Measurements from ENCODE around the gene UBR1.
"Not testable (repeated sequence)": the region's sequence is repeated elsewhere in the genome, so short reads cannot be mapped to it uniquely, and the experiment has no call there.

Gene UBR1

GRCh38 chr15:43048935-43049334, 56.9 kb downstream of the UBR1 start:
- DNase-seq, result no peak

GRCh38 chr15:43046484-43046883, 59.4 kb downstream of the UBR1 start:
- DNase-seq, result no peak

GRCh38 chr15:43042885-43043284, 63.0 kb downstream of the UBR1 start:
- DNase-seq, result no peak

GRCh38 chr15:43041085-43041484, 64.8 kb downstream of the UBR1 start:
- not testable (repeated sequence) for DNase-seq

- DNase-seq, result not testable (repeated sequence)
Measured at GRCh38 chr15:43035240-43035639, 70.6 kb downstream of the UBR1 start.

GRCh38 chr15:43029476-43029875, 76.4 kb downstream of the UBR1 start:
- no peak for DNase-seq

GRCh38 chr15:43025150-43025549, 80.7 kb downstream of the UBR1 start:
- no peak for DNase-seq

- not testable (repeated sequence) for DNase-seq
Measured at GRCh38 chr15:43014671-43015070, 91.2 kb downstream of the UBR1 start.

GRCh38 chr15:43009206-43009605, 96.6 kb downstream of the UBR1 start:
- no peak for DNase-seq

- no peak for DNase-seq
Measured at GRCh38 chr15:43008150-43008549, 97.7 kb downstream of the UBR1 start.

GRCh38 chr15:43007551-43007950, 98.3 kb downstream of the UBR1 start:
- no peak for DNase-seq

- no peak for DNase-seq
Measured at GRCh38 chr15:43006991-43007390, 98.8 kb downstream of the UBR1 start.

- not testable (repeated sequence) for DNase-seq
Measured at GRCh38 chr15:43004886-43005595, 100.8 kb downstream of the UBR1 start.

- no peak for DNase-seq
Measured at GRCh38 chr15:42999201-42999779, 106.5 kb downstream of the UBR1 start.

GRCh38 chr15:42996871-42997270, 109.0 kb downstream of the UBR1 start:
- DNase-seq, result no peak

- no peak for DNase-seq
Measured at GRCh38 chr15:42994546-42994945, 111.3 kb downstream of the UBR1 start.

GRCh38 chr15:42992626-42993025, 113.2 kb downstream of the UBR1 start:
- DNase-seq, result no peak

GRCh38 chr15:42986693-42987342, 119.0 kb downstream of the UBR1 start:
- no peak for DNase-seq

GRCh38 chr15:42984493-42985034, 121.3 kb downstream of the UBR1 start:
- DNase-seq, result no peak

GRCh38 chr15:42979113-42979512, 126.7 kb downstream of the UBR1 start:
- DNase-seq, result not testable (repeated sequence)

- DNase-seq, result no peak
Measured at GRCh38 chr15:42974202-42974862, 131.5 kb downstream of the UBR1 start.

GRCh38 chr15:42973114-42973513, 132.7 kb downstream of the UBR1 start:
- no peak for DNase-seq

GRCh38 chr15:42971830-42972229, 134.0 kb downstream of the UBR1 start:
- DNase-seq, result no peak

Data from stimulated activated CD4-positive, alpha-beta T cell treated with anti-CD3 and anti-CD28 coated beads, Interleukin-2, amount 100 ng/mL, for 48 hours (primary cell).